Rectal smooth muscle tissue (tissue), 1 donor: ENCODE results near the gene THRB.

Source experiments
- H3K27ac ChIP-seq: one replicate; pipeline ENCODE4 v1.7.0; 2013; ENCODE audit warnings: low read depth, low read length, inconsistent platforms
- H3K27me3 ChIP-seq: one replicate; pipeline ENCODE4 v1.7.0; 2013; ENCODE audit warnings: low read length; ENCODE audit not compliant: control insufficient read depth, insufficient read depth
- H3K36me3 ChIP-seq: one replicate; pipeline ENCODE4 v1.7.0; 2013; ENCODE audit warnings: low read length; ENCODE audit not compliant: control insufficient read depth, insufficient read depth
- H3K4me1 ChIP-seq: one replicate; pipeline ENCODE4 v1.7.0; 2013; ENCODE audit warnings: low read length; ENCODE audit not compliant: control insufficient read depth, insufficient read depth
- H3K4me3 ChIP-seq: one replicate; pipeline ENCODE4 v1.7.0; 2013; ENCODE audit warnings: low read length
- H3K9ac ChIP-seq: one replicate; pipeline ENCODE4 v1.7.0; 2013; ENCODE audit warnings: low read length

THRB gene

DNA sequence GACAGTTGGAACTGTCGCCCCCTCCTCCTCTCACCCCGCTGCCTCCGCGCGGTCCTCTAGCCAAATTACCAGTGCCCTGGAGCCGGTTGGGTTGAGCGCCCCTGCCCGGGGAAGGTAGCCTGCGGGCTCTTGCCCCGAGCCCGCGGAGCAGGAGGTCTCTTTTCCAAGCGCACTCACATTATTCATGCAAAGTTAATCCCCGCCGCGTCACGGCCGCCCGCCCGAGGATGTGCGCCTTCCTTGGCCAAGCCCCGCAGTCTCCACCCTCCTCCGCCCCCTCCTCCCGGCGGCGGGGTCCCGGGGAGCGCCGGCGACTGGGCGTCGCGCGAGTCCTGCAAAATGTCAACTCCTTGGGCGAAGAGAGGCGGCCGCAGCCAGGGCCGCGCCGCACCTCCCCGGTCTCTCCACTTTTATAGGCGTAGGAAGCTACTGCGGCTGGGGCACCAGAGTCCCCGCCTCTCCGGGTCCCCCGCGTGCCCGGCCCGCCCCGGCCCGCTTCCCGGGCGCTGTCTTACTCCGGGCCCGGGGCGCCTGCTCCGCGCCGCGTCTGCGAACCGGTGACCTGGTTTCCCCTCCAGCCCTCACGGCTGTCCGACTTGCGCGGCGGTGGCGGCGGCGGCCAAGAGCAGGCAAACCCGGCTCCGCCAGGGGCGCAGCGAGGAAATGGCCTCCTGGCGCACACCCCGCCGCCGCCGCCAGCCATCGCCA, at the start of gene THRB:
Gene THRB, minus strand, starts transcription at position 233 of the 708 bp plus-strand sequence.
- H3K4me1 ChIP-seq = peaks cover 14% of the 10 kb centered on the region

GRCh38 chr3:24541935-24542334, 47.3 kb upstream of the THRB start:
- H3K4me1 ChIP-seq = peaks cover 2% of the 10 kb centered on the region
- no peak overlapping the region for H3K27ac ChIP-seq
- no peak overlapping the region for H3K4me3 ChIP-seq
- no peaks in the 10 kb centered on the region for H3K27me3 ChIP-seq
- no peaks in the 10 kb centered on the region for H3K36me3 ChIP-seq
- H3K9ac ChIP-seq = no peak overlapping the region

More for the DNA sequence above, at the start of gene THRB:
- peak within 1 kb of the TSS; percentile 52 for H3K9ac ChIP-seq
- peak within 1 kb of the TSS; percentile 90 for H3K27ac ChIP-seq
- no peaks in the 10 kb centered on the region for H3K27me3 ChIP-seq
- H3K36me3 ChIP-seq = no peaks in the 10 kb centered on the region
- H3K4me3 ChIP-seq = peak within 1 kb of the TSS; percentile 72

- Histone ChIP-seq H3K4me1 (peaks cover 5% of the 10 kb centered on the region), H3K27ac (no peak overlapping the region), H3K4me3 (no peak overlapping the region), H3K36me3 (no peaks in the 10 kb centered on the region), H3K27me3 (no peaks in the 10 kb centered on the region), H3K9ac (no peak overlapping the region)
Observed at GRCh38 chr3:24540821-24541220, 46.2 kb upstream of the THRB start.

DNA sequence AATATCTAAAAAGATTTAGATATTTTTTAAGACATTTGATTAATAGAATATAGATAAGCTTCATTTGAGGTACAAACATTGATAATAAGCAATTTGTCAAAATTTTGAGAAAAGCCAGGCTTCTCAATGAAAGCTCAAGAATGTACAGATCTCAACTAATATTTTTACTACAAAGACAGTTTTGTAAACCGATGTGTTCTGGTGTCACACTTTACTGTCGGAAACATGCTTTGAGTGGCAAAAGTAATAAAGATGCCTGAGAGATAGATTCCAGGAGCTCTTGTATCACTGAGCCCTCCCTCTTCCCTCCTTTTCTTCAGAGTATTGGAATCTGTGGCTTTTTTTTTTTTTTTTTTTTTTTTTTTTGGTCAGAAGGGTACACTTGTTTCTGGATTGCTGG, 45.0 kb upstream of the THRB start:
- Histone ChIP-seq H3K36me3 (no peaks in the 10 kb centered on the region), H3K4me3 (no peak overlapping the region), H3K27me3 (no peaks in the 10 kb centered on the region), H3K27ac (no peak overlapping the region), H3K9ac (no peak overlapping the region), H3K4me1 (peaks cover 5% of the 10 kb centered on the region)

GRCh38 chr3:24538891-24539290, 44.2 kb upstream of the THRB start:
- H3K27me3 ChIP-seq = no peaks in the 10 kb centered on the region
- H3K4me3 ChIP-seq = no peak overlapping the region
- H3K36me3 ChIP-seq = no peaks in the 10 kb centered on the region
- H3K4me1 ChIP-seq = peaks cover 5% of the 10 kb centered on the region
- no peak overlapping the region for H3K9ac ChIP-seq
- H3K27ac ChIP-seq = no peak overlapping the region

GRCh38 chr3:24533561-24534193, 39.0 kb upstream of the THRB start:
- Histone ChIP-seq H3K4me3 (no peak overlapping the region), H3K9ac (no peak overlapping the region), H3K27me3 (no peaks in the 10 kb centered on the region), H3K27ac (no peak overlapping the region), H3K4me1 (peaks cover 7% of the 10 kb centered on the region), H3K36me3 (no peaks in the 10 kb centered on the region)

DNA sequence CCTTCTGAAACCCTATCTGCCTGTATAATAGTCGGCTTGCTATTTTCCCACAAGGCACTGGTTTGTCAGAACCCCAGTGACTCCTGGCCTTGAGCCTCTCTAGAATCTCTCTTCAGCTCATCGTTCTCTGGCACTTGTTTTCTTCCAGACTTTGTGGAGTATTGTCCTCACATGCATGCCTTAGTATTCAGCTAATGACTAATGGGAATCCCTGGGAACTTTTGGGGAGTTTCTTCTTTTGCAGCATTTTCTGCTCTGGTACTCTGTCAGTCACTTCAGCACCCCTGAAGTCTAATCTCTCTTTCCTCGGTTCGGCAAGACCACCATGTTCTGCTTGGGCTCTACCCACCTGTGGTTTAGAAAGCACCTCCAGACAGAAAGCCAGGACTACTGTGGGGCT, 35.8 kb upstream of the THRB start:
- no peak overlapping the region for H3K27ac ChIP-seq
- peaks cover 4% of the 10 kb centered on the region for H3K4me1 ChIP-seq
- no peaks in the 10 kb centered on the region for H3K27me3 ChIP-seq
- no peak overlapping the region for H3K9ac ChIP-seq
- no peak overlapping the region for H3K4me3 ChIP-seq
- H3K36me3 ChIP-seq = no peaks in the 10 kb centered on the region

GRCh38 chr3:24529210-24529609, 34.6 kb upstream of the THRB start:
- Histone ChIP-seq H3K4me1 (peaks cover 4% of the 10 kb centered on the region), H3K27me3 (no peaks in the 10 kb centered on the region), H3K9ac (no peak overlapping the region), H3K36me3 (no peaks in the 10 kb centered on the region), H3K4me3 (no peak overlapping the region), H3K27ac (no peak overlapping the region)

- Histone ChIP-seq H3K27me3 (no peaks in the 10 kb centered on the region), H3K27ac (no peak overlapping the region), H3K36me3 (no peaks in the 10 kb centered on the region), H3K4me1 (no peaks in the 10 kb centered on the region), H3K9ac (no peak overlapping the region), H3K4me3 (no peak overlapping the region)
Observed at GRCh38 chr3:24526640-24527212, 32.1 kb upstream of the THRB start.

DNA sequence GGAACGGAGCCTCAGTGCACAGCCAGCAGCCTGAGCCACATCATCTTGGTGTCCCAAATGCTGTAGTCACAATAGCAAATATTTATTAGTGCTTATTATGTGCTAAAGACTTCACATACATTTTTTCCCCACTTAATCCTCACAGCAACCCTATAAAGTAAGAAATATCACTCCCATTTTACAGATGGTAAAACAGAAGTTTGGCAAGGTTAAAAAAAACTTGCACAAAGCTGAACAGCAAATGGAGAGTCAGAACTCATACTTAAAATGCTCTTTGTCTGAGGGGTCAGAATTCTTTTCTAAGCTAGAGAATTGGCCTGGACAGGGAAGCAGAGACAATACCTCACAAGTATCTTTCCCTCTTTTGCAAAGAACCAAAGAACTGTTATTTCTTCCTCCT, 30.9 kb upstream of the THRB start:
- no peaks in the 10 kb centered on the region for H3K27me3 ChIP-seq
- no peak overlapping the region for H3K4me3 ChIP-seq
- peaks cover 5% of the 10 kb centered on the region for H3K4me1 ChIP-seq
- H3K9ac ChIP-seq = no peak overlapping the region
- H3K36me3 ChIP-seq = no peaks in the 10 kb centered on the region
- H3K27ac ChIP-seq = no peak overlapping the region

DNA sequence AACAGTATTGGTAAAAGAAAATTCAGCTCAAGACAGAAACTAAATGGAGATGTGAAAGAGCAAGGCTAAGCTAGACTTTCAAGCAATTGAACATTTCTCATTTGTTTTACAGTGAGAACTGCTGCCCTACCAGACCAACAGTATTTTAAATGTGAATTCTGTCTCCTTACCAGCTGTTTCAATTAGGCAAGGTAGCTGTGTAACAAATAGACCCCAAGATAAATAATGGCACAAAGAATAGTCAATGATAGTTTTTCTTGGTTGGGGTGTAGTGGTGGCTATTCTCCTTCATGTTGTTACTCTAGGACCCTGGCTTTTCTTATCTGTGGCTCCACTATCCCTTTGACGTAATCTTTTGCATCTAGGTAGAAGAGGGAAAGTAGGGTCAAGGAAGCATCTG, 30.4 kb upstream of the THRB start:
- peaks cover 5% of the 10 kb centered on the region for H3K4me1 ChIP-seq
- no peak overlapping the region for H3K27ac ChIP-seq
- H3K27me3 ChIP-seq = no peaks in the 10 kb centered on the region
- H3K36me3 ChIP-seq = no peaks in the 10 kb centered on the region
- H3K4me3 ChIP-seq = no peak overlapping the region
- H3K9ac ChIP-seq = no peak overlapping the region

DNA sequence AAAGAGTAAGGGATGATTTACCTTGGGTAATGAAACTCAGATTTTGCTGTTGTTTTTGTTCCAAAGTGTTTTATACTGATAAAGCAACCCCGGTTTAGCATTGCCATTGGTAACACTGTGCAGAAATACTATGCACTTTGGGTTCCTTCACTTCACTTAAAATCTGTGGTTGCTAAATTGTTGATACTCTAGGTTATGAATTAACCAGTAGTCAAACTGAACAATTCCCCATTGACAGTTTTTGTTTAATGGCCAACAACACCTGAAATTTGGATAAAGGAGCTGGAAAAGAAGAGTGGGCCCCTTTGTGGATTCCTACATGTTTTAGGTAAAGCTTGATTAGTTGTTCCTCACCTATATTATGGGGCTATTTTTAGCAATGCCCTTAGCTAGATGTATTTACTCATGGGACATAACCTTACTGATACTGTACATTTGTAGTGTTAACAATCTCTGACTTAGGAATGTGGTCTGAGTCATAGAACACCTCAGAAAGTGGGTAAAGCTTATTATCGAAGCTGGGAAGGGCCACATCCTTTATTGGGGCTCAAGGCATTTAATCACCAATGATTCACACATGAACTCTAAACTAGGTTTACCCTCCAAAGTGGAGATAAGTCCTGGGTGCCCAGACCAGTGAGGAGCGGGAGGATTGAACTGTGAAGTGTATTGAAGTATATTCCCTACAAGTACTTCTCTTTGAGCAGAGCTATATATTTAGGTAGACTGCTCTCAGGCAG, 29.5 kb upstream of the THRB start:
- H3K9ac ChIP-seq = no peak overlapping the region
- no peak overlapping the region for H3K27ac ChIP-seq
- H3K4me1 ChIP-seq = peaks cover 5% of the 10 kb centered on the region
- no peak overlapping the region for H3K4me3 ChIP-seq
- no peaks in the 10 kb centered on the region for H3K36me3 ChIP-seq
- H3K27me3 ChIP-seq = no peaks in the 10 kb centered on the region
